Measurements from ENCODE around the gene CFAP74.

The CFAP74 gene, protein sequence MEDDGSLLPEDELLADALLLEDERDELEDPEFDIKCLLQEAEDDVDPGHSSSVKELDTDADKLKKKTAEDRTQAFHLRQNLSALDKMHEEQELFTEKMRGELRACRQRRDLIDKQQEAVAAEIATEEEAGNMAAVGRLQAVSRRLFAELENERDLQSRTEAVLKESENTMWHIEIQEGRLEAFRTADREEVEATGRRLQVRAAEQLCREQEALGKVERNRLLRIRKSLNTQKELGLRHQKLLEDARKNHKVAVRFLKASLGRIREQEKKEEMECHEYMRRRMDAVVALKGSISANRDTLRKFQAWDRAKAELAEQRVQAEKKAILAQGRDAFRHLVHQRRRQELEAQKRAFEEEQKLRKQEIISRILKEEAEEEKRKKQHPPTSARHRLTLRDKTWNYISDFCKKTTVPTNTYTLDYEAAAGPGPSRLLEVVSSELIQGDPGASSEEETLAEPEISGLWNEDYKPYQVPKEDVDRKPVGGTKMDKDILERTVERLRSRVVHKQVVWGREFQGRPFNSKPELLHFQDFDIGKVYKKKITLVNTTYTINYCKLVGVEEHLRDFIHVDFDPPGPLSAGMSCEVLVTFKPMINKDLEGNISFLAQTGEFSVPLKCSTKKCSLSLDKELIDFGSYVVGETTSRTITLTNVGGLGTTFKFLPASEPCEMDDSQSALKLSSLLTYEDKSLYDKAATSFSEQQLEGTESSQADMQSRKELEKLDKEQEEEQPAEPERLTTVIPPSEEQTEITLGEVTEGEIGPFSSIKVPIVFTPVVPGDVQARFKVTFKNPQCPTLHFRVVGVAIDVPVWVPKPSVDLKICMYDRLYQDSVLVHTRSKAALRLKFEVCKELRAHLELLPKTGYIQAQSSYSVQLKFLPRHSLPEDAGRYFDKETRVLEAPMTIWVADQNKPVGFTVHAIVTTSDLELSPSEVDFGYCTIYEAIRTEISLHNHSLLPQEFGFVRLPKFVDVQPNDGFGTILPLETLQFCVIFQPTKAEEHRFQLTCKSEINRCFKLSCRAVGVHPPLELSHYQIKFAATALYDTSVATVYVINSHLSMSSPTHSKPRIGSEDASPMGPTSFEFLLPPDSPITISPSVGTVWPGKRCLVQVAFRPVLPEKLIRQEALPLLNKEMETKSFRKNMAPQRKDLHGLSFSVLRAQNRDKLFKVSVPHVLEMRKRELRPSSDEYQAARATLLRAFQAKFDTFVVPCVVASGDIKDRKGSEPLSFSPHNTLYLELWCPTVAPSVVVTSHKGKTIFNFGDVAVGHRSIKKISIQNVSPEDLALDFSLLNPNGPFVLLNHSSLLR (N-terminal part only)

DNA sequence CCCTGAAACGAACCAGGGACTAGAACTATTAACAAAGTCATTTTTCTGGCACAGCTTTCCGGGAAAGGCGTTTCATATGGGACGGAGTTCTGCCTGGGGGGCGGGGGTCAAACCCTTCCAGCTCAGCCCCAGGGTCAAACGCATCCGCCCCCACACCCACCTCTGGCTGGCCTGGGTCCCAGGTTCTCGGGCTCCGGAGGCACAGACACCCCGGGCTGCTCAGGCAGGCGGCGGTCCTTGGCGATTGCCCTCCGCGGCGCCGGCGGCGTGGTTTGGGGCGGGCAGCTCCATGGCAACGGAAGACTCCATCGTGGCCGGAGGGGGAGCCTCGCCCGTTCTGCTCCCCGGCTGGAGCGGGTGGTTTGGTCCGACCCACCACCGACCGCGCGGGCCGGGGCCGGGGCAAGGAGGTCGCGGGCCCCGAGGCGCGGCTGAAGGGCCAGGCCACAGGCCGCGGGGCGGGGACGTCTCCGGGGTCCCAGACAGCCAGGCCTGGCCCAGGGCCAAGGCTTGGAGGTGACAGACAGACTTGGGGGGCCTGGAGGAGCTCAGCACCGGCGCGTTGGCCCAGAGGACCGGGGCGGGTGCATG is at the start of gene CFAP74:
CFAP74 (minus strand) TSS at position 246 of the 591 bp plus-strand sequence. CDS start 12,830 bp downstream, outside the sequence.
- peak in 1 of 2 experiments; percentile 1 for DNase-seq (ENCODE audit: low read depth in 2 of 2)

DNA sequence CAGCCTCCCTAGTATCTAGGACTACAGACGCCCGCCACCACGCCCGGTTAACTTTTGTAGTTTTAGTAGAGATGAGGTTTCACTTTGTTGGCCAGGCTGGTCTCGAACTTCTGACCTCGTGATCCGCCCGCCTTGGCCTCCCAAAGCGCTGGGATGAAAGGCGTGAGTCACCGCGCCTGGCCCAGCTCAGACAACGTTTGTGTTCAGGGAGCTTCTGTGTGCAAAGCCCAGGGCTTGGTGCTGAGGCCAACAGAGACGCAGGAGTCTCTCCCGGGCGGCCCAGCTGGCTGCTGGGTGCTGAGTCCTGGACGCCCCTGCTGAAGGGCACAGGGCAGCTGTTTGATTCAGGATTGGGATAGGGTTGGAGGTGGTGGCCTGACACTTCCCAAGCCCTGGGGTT is 49.6 kb upstream of the CFAP74 start:
- no peak for DNase-seq (ENCODE audit: low read depth in 2 of 2)

DNA sequence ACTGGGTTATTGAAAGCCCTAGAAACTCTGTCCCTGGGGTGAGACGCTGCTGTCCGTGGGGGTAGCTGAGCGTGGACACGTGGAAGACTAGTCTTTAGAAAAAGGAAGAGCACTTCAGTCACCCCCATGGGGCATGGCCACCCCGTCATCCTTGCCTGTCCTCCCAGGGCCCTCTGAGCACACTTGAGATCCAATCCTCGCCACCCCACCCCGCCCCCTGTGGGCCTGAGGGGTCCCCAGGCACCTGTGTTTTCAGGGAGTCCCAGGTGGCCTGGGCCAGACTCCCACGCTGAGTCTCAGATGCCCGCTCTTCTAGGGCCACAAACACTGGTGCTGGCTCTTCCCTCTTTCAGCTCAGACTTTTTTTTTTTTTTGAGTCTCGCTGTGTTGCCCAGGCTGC is 49.2 kb upstream of the CFAP74 start:
- DNase-seq (ENCODE audit: low read depth in 2 of 2), result no peak

DNA sequence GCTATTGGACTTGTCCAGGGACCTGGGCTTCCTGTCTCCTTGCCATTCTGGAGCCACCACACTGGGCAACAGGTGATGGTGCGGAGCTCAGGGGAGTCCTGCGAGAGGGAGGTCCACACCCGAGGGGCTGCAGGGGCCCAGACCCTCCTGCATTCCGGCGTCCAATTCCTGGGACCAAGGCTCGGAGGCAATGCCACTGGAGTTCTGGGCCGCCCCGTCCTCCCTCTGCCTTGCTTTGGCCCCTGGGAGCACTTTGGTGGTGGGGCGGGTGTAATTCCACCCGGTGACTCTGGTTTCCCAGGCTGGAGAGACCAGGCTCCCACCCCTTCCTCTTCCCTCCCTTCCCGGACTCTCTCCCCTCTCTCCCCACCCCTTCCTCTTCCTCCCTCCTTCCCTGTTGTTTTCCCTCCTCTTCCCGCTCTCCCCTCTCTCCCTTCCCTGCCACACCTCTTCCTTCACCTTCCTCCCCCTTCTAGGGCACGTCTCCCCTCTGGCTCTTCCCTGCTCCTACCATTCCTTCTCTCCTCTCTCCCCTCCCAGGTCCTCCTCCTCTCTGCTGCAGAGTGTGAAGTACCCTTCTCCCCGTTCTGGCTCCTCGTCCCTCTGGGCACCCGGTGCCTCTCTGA is 48.6 kb upstream of the CFAP74 start:
- DNase-seq (ENCODE audit: low read depth in 2 of 2), result no peak

DNA sequence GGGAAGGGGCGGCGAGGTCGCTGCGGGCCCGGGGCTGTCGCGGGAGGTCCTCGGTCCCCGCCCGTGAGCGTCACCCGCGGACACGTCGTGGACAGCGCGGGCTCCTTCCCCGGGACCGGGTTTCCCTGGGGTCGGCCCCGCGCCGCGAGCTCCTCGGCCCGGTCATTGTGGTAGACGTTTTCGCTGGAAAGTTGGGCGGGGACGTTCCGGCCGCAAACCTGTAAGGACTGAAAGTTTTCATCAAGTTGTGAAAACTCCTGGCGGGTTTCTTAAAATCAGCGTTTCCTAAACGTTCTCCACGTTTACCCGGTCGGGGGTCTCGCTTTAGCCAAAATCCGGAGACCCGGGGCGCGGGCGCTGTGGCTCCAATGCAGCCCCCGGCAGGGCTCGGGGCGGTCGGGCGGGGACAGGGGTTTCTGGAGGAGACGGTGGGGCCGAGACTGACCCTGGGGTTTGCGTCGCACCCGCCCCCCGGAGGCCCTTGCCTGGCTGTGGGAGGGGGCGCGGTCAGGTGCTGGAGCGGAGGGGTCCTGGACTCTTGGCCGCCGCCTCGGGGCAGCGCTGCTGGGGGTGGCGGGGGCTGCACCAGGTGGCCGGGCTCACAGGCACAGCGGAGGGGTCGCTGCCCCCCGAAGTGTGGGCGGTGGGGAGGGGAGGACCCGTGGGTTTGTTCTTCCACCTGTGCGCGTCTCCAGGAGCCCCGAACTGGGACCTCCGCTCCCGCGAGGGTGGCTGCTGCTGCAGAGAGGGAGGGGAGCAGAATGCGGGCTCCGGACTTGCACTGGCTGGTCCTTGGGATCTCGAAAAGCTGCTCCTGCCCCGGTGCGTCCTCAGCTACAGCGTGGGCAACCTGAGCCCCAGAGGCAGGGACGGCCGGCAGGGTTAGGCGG is 47.5 kb upstream of the CFAP74 start:
- DNase-seq (ENCODE audit: low read depth in 2 of 2), result no peak

DNA sequence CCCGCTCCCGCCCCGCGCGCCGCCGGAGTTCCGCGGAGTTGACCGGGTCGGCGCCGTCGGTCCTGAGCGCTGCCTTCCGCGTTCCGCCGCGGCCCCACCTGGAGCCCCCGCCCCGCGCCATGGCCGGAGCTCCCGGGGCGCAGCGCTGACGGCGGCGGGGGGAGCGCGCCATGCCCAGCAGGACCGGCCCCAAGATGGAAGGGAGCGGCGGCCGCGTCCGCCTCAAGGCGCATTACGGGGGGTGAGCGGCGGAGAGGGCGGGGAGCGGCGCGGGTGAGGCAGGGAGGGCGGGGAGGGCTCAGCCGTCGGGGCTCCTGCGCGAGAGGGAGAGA is 46.8 kb upstream of the CFAP74 start:
- no peak for DNase-seq (ENCODE audit: low read depth in 2 of 2)

DNA sequence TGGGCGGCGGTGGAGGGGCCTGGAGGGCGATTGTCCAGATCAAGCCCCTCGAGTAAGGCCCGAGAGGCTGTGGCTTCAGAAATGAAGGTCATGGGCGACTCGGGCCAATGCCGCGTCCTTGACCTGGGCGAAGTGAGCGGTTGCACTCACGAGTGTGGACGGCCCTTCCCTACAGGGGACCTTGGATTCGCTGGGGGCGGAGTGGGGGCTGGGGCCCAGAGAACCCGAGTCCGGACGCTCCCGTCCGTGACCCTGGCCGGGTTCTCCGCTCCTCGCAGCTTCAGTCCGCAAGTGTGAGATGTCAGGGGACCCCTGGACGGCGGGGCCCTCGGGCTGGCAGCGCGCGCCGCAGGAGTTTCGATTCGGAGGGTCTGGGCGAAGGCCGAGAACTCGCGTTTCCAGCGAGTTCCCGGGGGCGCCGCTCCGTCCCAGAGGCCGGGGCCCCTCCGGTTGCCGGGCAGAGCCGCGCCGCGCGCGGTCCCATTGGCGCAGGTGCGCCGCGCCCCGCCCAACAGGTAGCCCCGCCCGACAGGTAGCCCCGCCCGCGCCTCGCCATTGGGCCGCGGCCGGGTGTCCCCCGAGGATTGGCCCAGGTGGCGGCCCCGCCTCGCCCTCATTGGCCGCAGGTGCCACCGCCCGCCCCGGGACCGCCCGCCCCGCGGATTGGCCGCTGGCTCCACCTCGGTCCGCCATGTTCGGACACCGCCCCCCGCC is 46.3 kb upstream of the CFAP74 start, which contains the start of gene PRKCZ:
PRKCZ (plus strand) TSS at position 694 of the 714 bp plus-strand sequence. CDS start 220 bp downstream, outside the sequence.
- no peak for DNase-seq (ENCODE audit: low read depth in 2 of 2)

DNA sequence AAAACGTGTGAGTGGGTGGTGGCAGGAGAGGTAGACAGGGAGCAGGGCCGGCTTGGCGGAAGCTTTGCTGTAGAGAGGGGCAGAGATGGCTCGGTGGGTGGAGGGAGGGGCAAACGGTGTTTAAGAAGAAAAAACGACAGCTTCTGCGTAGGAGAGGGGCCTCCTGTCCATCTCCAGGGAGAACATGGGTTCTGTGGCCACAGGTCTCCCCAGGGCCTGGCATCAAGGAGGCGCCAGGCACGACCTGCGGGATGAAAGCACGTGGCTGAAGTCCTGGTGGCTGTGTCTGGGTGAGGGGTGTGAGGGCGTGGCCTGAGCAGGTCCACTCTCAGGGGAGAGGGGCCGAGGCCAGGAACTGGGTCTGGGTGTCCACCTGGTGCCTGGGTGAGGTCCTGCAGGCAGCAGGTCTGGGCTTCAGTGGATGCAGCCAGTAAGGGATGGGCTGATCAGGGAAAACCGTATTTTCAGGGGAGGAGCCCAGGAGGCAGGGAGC is 45.7 kb upstream of the CFAP74 start:
- DNase-seq (ENCODE audit: low read depth in 2 of 2), result no peak

DNA sequence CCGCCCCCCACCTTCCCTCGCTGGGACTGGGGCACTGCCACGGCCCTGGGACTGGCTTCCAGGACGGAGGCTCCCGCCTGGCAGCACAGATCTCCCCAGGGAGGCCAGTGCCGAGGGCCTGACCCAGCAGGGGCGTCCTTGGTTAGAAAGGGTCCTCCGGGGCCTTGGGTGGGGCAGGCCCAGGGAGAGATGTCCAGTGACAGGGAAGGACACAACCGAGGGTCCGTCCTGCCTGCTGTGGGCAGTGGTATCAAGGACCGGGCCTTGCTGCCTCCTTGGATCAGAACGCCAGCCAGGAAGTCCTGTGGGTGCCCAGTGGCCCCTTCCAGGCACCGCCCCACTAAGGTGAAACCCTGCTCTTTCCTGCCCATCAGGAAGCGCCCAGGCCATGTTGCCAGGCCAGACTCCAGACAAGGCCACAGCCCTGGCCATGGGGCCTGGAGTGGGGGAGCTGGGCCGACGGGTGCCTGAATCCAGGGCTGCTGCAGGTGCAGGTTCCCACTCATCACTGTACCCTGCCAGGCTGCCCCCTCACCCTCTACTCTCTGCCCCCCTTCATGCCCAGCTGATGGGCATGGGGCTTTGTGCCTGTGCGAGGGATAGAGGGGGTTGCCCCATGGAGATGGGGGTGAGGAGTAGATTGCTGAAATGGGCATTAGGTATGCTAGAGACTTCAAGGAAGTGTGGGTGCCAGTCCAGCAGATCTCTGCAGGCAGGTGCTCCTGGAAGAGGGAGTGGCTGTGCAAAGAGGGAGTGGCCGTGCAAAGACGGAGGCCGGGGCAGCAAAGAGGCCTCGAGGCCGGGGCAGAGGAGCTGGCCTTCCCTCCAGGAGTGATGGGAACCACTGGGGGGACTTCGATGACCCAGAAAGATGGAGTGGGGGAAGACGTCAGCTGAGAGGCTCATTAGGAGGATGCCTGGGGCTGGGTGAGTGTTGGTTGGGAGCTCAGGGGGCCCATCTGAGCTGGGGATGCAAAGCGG is 44.5 kb upstream of the CFAP74 start:
- no peak for DNase-seq (ENCODE audit: low read depth in 2 of 2)

DNA sequence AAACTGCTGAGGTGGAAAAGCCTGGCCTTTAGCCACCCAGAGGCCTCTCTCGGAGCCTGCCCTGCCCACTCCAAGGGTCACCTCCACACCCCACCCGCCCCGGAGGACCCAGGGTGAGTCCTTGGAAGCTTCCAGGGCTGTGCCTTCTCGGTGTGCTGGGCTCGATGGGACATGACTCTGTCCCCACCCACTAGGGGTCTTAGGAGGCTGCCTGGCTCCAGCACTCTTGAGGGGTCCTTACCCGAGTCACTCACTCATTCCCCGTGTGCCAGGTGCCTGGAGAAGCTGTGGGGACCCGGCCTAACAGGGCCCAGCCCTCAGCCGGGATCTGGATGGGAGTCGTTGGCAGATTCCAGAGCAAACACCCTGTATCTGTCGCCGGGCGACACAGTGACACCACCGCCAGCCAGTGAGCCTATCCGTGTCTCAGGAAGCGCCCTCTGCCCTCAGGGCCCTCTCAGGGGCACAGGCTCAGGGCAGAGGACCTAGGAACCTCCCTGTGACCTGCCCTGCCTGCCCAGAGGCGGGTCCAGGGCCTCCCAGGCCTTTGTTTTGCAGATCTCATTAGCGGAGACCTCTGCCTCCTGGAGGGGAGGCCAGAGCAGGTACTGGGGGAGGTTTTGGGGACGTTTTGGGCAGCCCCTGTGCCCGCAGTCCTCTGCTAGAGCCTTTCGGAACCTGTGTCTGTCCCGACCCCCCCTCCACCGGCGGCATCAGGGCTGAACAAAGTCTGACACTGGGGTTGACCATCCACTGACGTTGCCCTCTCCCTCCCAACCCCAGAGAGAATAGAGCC is 43.6 kb upstream of the CFAP74 start:
- no peak for DNase-seq (ENCODE audit: low read depth in 2 of 2)

DNA sequence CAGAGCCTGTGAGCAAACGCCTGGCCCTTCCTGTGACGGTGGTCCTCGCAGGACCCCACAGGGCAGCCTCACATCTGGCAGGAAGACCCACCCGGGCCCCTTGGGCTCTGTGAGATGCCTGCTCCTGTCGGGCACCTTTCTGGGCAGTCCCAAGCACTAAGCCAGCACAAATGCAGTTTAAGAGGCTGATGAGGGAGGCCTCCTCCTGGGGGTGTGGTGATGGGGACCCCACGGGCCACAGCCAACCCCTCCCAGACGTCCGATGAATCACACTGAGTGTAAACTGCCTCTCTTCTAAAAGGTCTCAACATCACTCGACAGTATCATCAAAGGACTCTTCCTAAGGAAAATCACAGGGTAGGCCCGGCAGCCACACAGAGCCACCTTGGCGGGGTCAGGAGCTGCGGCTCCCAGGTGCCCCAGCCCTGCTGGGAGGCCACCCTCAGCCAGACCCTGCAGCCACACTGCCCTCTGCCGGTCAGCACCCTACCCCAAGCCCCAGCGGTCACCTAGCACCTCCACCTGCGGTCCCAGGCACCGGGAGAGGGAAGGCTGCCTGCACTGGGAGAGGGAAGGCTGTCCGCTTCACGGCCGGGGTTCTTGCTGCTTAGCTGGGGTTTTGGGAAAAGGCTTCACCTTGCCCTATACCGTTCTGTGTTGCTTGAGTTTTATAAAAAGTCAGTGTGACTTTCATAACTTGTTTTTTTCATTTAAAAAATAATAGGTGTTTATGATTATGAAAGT is 42.8 kb upstream of the CFAP74 start:
- no peak for DNase-seq (ENCODE audit: low read depth in 2 of 2)

DNA sequence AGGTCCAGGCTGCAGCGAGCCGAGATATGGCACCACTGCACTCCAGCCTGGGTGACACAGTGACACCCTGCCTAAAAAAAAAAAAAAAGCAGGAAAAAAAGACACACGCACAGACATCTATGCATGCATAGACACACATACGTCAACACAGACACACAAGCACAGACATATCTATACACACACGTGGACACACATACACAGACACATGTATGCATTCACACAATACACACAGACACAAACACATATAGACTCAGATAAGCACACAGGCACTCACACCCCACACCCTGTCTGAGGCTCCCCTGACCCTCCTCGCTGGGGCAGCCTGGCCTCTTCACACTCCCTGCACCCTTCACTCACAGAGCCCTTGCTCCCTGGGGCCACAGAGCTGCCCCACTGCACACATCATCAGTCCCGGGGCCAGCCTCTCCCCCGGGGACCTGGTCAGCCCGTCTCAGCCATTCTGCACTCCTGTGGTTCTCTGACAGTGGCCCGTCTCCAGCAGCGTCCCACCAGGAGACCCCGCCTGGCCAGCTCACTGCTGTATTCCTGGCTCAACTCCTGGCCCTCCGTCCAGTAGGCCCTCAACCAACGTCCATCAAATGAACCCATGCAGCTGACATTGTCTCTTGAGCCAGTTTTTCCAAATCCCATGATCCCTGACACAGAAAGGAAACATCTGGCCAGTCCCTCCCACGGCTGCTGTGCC is 42.0 kb upstream of the CFAP74 start:
- DNase-seq (ENCODE audit: low read depth in 2 of 2), result no peak

DNA sequence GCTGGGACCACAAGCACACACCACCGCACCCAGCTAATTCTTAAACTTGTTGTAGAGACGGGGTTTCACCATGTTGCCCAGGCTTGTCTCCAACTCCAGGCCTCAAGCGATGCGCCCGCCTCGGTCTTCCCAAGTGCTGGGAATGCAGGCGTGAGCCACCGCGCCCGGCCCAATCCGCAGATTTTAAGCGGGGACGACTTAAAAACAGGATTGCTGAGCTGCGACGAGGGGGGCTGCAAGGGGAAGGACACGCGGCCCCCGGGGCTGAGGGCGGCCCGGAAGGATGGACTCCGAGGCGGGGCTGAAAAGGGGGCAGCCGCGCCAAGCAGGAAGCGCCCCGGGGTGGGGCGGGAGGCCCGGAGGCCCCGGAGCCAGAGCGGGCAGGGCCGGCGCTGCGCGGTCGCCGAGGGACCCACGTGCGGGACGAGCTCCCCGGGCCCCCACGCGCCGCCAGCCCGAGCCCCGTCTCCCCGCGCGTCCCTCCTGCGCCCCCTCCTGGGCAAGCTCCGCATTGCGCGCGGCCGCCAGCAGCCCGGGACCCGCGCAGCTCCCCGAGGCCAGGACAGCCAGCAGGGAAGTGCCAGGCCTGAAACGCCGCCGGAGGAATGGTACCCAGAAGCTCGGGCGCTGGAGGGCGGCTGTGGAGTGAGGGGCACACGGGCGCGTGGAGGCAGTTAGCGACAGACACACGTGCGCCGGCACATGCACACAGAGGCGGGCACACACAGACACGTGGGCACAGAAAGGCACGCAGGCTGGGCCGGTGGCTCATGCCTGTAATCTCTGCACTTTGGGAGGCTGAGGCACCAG is 41.1 kb upstream of the CFAP74 start:
- DNase-seq (ENCODE audit: low read depth in 2 of 2), result peak; percentile 10 to 12

DNA sequence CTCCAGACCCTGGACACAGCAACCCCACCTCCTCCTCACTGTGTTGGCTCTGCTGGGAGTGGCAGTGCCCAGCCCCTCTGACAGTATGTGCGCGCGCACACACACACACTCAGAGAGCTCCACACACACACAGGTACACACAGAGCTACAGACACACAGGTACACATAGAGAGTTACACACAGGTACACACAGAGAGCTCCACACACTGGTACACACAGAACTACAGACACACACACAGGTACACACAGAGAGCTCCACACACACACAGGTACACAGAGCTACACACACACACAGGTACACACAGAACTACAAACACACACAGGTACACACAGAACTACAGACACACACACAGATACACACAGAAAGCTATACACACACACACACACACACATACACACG is 40.3 kb upstream of the CFAP74 start:
- no peak for DNase-seq (ENCODE audit: low read depth in 2 of 2)
